IPS-18c (cell line): ENCODE results near the gene PAK2.
A peak's percentile ranks its signal among the peaks of the same experiment; 100 is the strongest.
"Not testable (repeated sequence)": the region's sequence is repeated elsewhere in the genome, so short reads cannot be mapped to it uniquely, and the experiment has no call there.

Source experiments
- H3K4me3 ChIP-seq: 2 replicates; pipeline ENCODE4 v1.7.0; 2013; ENCODE audit warnings: low read depth, mild to moderate bottlenecking, low read length, moderate library complexity; ENCODE audit not compliant: insufficient read depth
- H3K9me3 ChIP-seq: one replicate; pipeline ENCODE4 v1.6.1; 2013; ENCODE audit warnings: mild to moderate bottlenecking, low read length, moderate library complexity; ENCODE audit not compliant: control insufficient read depth, insufficient read depth

Gene PAK2

DNA sequence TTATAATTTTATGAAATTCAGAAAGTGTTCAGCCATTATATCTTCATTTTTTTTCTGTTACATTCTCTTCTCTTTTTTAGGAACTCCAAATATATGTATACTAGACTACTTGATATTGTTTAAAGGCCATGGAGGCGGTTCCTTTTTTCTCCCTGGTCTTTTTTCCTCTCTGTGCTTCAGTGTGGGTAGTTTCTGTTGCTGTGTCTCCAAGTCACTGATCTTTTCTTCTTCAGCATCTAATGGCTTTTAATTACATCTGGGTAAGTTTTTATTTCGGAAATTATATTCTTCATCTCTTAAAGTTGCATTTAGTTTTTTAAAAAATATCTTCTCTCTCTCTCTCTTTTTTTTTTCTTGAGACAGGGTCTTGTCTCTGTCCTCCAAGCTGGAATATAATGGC lies 18.6 kb upstream of the PAK2 start:
- H3K4me3 ChIP-seq: no peak overlapping the region

GRCh38 chr3:196726788-196727675 lies 12.6 kb upstream of the PAK2 start:
- no peak overlapping the region for H3K4me3 ChIP-seq
- no peaks in the 10 kb centered on the region for H3K9me3 ChIP-seq

More for the DNA sequence above, 18.6 kb upstream of the PAK2 start:
- H3K9me3 ChIP-seq: no peaks in the 10 kb centered on the region

DNA sequence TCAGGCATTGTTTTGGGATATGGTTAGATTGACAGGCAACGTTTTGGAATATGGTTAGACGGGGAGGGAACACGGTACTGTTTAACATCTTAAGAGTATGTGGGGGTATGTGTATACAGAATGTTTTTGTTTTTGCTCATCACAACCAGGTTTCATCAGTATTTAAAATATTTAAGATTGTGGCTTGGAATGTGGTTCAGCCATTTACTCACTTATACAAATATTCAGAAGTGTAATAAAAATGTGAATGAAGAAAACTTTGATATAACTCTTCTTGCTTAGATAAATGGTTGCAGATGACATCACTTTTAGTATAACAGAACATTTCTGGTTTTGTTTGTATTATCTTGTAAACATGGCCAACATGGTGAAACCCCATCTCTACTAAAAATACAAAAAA lies 3.9 kb upstream of the PAK2 start:
- no peaks in the 10 kb centered on the region for H3K9me3 ChIP-seq
- H3K4me3 ChIP-seq: no peak overlapping the region

DNA sequence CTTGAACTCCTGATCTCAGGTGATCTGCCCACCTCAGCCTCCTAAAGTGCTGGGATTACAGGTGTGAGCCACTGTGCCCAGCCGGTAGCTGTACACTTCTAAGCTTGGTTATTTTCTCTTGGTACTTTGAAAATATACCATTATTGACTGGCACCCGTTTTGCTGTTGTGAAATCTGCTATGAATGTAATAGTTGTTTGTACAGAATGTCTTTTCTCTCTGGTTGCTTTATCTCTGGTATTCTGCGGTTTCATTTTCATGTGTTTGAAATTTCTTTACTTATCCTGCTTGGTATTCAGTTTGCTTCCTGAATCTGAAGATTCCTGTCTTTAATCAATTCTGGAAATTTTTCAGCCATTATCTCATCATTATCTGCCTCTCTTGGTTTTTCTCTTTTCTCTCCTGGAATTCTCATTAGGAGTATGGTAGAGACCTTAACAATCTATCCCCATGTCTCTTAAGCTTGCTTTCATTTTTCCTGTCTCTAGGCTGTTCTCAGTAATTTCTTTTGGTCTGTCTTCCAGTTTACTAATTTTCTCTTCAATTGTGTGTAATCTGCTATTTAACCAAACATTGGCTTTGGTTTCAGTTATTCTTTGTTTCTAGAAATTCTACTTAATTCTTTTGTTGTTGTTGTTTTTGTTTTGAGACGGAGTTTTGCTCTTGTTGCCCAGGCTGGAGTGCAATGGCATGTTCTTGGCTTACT lies 2.8 kb upstream of the PAK2 start:
- H3K4me3 ChIP-seq: no peak overlapping the region
- no peaks in the 10 kb centered on the region for H3K9me3 ChIP-seq

- Histone ChIP-seq H3K4me3 (no peak overlapping the region), H3K9me3 (no peaks in the 10 kb centered on the region)
These were observed 2.0 kb upstream of the PAK2 start for GRCh38 chr3:196737655-196738054.

GRCh38 chr3:196740481-196741248 lies 1.0 kb downstream of the PAK2 start:
- H3K9me3 ChIP-seq: no peaks in the 10 kb centered on the region
- H3K4me3 ChIP-seq: peak overlapping the region; percentile 90

- H3K4me3 ChIP-seq: peak overlapping the region; percentile 90
- H3K9me3 ChIP-seq: no peaks in the 10 kb centered on the region
These were observed 1.7 kb downstream of the PAK2 start for GRCh38 chr3:196741249-196741889.

GRCh38 chr3:196743569-196743968 lies 3.9 kb downstream of the PAK2 start:
- not testable (repeated sequence) for H3K4me3 ChIP-seq, H3K9me3 ChIP-seq

- Histone ChIP-seq H3K4me3 (no peak overlapping the region), H3K9me3 (no peaks in the 10 kb centered on the region)
These were observed 9.5 kb downstream of the PAK2 start for GRCh38 chr3:196749125-196749524.

GRCh38 chr3:196753201-196753600 lies 13.5 kb downstream of the PAK2 start:
- peaks cover 6% of the 10 kb centered on the region for H3K9me3 ChIP-seq

DNA sequence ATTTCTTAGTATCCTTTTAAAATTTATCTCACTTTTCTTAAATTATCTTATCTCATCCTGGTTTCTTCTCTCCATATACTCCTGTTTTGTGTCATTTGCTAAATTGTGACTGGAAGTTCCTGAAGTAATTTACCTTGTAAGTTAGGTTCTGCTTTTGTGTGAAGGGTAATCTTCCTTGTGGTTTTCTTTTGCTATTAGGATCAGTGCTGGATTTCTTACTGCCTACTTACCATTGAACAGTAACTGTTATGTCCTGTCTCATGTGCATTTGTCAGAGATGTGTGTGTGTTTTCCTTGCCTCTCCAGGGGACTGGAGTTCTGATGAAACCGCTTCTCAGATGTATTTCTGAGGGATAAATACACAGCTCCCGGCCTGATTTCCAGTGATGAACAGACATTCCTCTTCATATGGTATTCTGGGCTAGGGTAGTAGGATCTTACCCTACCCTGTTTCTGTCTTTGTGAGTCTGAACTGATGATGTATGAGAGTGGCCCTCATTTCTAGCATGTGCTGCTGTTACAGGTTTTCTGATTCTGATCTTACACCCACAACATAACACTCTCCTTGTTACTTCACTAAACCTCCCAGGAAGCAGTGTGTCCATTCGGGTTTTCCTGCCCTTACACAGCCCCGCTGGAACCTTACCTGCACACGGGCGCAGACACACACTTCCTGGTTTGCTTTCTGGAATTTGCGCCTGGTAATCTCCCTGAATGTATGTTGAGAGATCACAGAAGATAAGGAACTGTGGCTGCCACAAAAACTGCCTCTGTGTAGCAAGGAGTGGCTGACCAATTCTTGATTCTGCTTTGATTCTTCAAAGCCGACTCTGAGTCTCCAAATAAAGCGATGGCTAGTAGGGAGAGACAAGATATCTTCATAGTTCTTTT lies 14.7 kb downstream of the PAK2 start:
- Histone ChIP-seq H3K9me3 (peaks cover 6% of the 10 kb centered on the region), H3K4me3 (no peak overlapping the region)

More at GRCh38 chr3:196753201-196753600, 13.5 kb downstream of the PAK2 start:
- no peak overlapping the region for H3K4me3 ChIP-seq

- H3K4me3 ChIP-seq: no peak overlapping the region
- peaks cover 6% of the 10 kb centered on the region for H3K9me3 ChIP-seq
These were observed 17.1 kb downstream of the PAK2 start for GRCh38 chr3:196756732-196757131.

GRCh38 chr3:196757876-196758739 lies 18.5 kb downstream of the PAK2 start:
- peaks cover 6% of the 10 kb centered on the region for H3K9me3 ChIP-seq

DNA sequence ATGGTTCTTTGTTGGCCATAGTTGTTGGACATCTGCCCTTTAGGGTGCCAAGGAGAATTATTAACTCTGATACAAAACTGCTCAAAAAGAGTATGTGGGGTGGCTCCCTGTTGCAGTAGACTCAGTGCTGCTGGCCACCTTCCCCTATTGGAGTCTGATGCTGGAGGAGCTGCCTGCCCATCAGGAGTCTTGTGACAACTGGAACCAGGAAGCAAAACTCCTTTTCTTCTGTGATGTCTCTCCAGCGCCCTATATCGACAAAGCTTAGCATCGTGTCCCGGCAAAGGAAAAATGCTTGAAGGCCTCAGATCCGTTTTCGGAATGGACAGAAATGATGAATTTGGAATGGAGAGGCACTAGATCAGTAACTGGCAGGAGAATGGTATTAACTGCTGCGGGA lies 23.5 kb downstream of the PAK2 start:
- H3K4me3 ChIP-seq: no peak overlapping the region
- no peaks in the 10 kb centered on the region for H3K9me3 ChIP-seq

More at GRCh38 chr3:196757876-196758739, 18.5 kb downstream of the PAK2 start:
- no peak overlapping the region for H3K4me3 ChIP-seq

- H3K4me3 ChIP-seq: no peak overlapping the region
- peaks cover 2% of the 10 kb centered on the region for H3K9me3 ChIP-seq
These were observed 25.8 kb downstream of the PAK2 start for GRCh38 chr3:196765454-196765853.
